Stimulated activated CD4-positive, alpha-beta T cell treated with anti-CD3 and anti-CD28 coated beads, Interleukin-4, amount 100 ng/mL, for 1 hour (primary cell): Measurements from ENCODE around the gene CASKIN2.

Experiments
- DNase-seq: peaks from one replicate; pipeline ENCODE4 v3.0.0-alpha.2; 2020

Gene CASKIN2

GRCh38 chr17:75518201-75518600, 2.9 kb upstream of the CASKIN2 start:
- no peak for DNase-seq

GRCh38 chr17:75517297-75517865, 2.0 kb upstream of the CASKIN2 start:
- DNase-seq: peak; percentile 35

DNA sequence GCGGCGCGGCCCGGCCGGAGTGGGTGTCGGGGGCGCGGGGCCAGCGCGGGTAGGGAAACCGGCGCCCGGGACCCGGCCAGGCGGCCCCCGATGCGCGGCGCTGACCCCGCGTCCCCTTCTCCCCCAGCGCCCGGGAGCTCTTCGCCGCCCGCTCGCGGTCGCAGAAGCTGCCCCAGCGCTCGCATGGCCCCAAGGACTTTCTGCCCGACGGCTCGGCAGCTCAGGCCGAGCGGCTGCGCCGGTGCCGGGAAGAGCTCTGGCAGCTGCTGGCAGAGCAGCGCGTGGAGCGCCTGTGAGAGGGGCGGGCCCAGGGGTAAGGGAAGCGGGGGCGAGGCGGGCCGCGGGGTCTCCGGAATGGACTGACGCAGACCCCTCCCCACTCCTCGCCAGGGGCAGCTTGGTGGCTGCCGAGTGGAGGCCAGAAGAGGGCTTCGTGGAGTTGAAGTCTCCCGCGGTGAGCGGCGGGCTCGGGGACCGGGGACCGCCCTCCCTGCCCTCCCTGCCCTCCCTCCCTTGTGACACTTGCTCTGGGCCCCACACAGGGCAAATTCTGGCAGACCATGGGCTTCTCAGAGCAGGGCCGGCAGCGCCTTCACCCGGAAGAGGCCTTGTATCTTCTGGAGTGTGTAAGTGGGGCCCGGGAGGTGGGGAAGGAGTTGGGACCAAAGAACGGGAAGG, 1.4 kb upstream of the CASKIN2 start:
- peak; percentile 45 for DNase-seq

DNA sequence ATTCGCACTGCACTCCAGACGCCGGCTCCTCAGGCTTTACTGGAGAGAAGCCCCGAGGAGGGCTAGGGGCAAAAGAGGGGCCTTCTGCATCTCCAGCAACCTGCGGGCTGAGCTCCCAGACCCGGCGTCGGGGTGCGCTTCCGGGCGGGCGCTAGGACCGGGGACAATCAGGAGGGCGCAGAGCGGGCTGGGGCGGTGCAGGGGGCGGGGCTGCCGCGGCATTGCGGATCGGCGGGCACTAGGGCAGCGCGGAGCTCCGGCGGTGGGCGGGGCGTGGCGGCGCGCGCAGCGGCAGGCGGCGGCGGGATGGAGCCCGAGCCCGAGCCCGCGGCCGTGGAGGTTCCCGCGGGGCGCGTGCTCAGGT, 900 bp upstream of the CASKIN2 start, which contains the start of gene TSEN54:
TSEN54 (plus strand) TSS at position 274 of the 364 bp plus-strand sequence; CDS start at position 307, 33 bp downstream.
- peak; percentile 98 for DNase-seq

GRCh38 chr17:75514919-75515495, 330 bp downstream of the CASKIN2 start:
- no peak for DNase-seq

DNA sequence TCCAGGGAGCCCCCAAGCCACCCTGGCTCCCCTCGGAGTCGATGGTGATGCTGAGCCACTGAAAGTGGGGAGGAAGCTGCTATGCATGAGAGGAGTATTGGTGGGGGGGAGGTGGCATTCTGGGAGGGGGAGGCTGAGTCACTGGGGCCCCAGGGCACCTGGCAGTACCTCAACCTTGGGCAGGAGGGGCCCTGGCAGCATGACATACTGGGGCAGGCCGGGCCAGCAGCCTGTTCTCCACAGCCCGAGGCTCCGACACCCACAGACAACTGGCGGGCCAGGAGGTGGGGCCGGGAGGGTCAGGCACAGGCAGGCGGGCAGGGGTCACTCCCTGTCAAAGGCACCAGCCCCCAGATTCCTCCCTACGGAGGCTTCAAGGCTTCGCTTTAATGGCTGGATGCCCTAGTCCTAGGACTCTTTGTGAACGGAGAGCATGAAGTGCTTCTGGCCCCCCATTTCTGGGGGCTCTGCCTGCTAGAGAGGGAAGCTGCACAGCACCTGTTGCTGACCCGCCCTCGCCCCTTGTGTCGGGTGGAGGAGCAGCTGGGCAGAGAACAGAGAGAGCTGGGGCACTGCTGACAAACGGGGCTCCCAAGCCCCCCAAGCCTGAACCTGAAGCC, 928 bp downstream of the CASKIN2 start:
- DNase-seq: peak; percentile 16

- DNase-seq: no peak
Measured at GRCh38 chr17:75513641-75514000, 1.7 kb downstream of the CASKIN2 start.

DNA sequence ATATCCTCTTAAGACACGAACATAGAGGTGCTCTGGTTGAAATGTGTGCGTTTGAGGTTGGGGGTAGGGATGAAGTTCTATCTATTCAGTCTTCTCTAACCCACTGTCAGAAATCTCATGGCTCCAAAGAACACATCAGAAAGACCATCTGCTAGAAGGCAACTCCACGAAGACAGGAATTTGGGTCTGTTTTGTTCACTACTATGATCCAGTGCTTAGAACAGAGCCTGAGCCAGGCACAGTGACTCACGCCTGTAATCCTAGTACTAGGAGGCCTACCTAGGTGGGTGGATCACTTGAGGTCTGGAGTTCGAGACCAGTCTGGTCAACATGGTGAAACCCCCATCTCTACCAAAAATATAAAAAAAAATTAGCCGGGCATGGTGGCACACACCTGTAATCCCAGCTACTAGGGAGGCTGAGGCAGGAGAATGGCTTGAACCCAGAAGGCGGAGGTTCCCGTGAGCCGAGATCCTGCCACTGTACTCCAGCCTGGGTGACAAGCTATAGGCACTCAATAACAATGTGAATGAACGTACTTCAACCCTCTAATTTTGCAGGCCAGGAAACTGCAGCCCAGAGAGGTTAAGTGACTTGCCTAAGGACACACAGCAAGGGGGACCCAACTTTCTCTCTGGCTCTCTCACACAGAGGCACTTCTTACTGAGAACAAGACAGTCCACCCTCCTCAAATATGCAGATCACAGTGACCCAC, 2.3 kb downstream of the CASKIN2 start:
- DNase-seq: no peak

GRCh38 chr17:75511610-75512575, 3.4 kb downstream of the CASKIN2 start:
- no peak for DNase-seq

DNA sequence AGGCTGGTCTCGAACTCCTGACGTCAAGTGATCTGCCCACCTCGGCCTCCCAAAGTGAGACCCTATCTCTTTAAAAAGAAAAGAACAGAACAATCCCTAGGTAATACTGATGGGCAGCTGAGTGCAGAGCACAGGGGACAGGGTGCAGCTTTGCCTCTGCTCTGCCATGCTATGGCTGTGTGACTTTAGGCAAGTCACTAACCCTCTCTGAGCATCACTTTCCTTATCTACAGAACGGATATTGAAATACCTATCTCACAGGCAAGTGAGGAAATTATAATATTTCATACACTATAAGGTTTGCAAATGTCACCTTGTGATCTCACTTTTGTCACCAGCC, 4.1 kb downstream of the CASKIN2 start:
- DNase-seq: no peak

DNA sequence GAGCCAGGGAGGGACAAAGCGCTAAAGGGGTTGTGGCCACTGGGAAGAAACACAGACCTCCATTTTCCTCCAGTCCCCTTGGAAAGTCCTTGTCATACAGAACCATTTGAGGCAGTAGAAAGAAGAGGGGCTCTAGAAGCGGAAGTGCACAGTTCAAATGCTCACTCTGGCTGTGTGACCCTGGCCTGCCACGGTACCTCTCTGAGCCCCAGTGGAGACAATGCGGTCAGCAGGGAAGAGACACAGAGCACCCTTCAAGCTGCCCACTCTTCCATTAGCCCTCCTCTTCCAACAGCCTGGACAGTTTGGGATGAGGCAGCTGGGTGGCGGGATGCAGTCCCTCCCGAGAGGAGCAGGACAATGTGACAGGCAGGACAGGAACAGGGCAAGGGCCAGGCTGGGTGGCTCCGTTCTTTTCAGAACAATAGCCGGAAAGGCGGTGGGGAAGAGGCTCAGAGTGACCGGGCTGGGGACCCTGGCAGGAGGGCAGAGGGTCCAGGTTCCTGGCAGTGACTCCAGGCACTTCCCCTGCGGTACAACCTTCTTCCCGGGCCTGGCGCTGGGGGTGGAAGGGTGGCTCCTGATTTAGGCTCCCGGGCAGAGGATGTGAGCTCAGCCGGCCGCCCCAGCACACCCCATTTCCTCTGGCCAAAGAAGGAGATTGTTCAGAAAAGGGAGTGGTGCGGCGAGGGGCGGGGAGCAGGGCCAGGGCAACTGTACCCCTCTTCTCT, 5.6 kb downstream of the CASKIN2 start:
- DNase-seq: no peak

DNA sequence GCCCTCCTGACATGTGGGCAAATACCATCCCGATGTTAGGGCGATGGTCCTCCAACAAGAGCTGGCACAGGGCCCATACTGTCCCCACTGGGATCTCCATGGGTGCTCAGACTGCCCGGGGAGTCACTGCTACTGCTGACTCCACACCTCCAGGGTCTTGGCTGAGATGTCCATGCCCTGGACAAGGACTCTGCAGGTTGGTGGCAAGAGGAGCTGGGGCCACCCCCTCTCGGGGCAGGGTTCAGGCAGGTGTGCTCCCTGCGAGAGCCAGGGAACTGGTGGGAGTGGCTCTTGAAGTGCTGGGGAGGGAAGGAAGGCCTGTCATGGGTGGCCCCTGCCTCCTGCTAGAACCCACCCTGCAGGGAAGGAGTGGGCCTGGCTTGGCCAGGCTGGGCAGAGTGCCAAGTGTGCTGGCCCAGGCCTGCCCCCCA, 6.4 kb downstream of the CASKIN2 start:
- DNase-seq: no peak

DNA sequence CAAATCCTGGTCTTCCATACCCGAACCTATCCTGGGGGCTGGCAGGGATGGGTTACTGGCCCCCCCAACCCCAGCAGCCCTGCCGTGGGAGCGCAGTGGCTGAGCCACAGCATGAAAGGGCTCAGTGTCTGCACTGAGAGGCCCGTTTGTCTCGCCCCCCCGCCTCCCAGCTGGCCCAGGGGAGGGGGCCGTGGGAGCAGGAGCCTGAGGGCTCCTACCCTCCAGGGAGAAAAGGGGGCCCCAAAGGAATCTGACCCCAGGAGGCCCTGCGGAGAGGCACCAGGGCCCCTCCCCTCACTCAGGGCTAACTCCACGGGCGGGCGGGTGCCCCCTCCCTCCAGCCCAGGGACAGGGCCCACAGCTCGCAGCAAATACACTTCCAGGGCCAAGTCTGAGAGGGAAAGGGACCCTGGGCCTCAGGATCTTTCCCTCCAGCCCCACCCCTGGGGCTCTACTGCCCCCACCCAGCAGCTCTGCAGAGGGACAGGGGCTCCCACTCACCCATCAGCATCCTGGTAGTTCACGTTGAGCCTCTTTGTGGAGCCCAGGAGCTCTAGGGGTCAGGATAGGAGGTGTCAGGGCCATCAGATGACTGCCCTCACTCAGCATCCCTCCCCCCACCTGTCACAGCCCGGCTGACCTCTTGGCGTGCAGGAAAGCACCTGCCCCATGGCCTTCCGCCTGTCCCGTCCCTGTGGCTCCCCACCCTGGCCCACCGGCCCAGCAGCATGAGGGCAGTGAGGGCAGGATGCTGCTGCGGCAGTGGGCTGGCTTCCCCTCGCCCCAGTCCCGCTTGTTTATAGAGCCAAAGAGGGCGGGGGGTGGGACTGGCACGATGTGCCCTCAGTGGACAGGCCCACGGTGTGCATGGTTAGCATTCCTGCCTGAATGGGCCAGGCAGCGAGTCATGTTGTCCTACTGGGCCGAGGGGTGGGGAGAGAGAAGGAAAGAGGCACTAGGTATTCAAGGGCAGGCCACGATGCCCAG, 7.3 kb downstream of the CASKIN2 start:
- no peak for DNase-seq

DNA sequence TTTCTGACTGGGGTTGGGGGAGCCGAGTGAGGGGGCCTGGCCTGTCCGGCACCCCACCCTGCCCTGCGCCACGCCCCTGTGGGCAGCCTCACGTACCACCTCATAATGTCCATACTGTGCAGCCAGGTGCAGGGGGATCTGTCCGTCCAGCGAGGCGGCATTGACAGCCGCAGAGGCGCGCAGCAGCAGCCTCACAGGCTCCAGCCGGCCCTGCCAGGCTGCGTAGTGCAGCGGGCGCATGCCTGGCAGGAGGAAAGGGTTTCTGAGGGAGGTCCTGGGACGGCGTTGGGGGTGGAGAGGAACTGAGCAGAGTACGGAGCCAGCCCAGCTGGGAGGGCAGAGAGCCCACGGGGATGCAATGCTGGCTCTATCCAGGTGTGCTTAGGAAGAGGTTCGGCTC, 8.4 kb downstream of the CASKIN2 start:
- DNase-seq: no peak

DNA sequence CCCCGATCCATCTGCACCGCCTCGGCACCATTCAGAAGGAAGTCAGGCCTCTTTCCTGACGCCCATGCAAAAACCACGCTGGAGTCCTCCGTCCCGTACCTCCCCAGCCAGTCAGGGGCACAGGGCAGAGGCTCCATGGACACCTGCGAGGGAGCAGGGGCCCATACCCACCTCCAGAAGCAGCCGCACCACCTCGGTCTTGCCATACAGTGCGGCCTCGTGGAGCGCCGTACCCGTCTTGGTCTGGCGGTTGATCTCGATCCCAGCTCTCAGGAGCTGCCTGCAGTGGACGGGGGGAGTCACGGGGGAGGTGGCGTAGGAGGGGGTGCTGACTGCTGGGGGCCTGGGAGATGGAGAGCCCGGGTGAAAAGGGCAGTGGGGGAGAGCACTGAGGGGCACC, 9.2 kb downstream of the CASKIN2 start:
- DNase-seq: no peak

DNA sequence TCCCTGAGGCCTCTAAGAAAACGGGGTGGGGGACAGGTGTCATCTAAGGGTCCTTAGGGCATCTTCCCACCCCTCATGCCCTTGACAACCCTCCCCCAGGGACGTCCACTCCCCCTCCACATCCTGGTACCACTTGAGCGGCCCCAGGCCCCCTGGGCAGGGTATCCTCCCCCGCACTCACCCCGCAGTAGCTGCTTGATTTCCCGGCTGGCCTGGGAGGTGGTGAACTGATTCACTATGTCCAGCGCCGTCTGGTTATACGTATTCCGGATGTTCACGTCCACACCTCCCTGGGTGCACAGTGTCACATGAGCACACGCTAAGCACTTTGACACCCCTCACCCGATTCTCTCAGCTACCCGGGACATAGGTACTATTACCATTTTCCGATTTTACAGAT, 9.7 kb downstream of the CASKIN2 start:
- no peak for DNase-seq

DNA sequence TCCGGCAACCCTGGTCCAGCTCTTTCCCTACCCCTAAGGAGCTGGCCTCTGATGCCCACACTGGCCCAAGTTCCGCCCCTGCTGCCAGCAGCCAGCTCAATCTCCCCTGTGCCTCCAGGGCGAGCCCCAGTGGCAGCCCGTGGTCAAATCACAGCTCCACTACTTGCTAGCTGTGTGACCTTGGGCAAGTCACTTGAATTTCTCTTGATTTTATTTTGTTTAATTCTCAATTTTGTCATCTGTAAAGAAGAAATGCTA, 10.3 kb downstream of the CASKIN2 start:
- DNase-seq: no peak

DNA sequence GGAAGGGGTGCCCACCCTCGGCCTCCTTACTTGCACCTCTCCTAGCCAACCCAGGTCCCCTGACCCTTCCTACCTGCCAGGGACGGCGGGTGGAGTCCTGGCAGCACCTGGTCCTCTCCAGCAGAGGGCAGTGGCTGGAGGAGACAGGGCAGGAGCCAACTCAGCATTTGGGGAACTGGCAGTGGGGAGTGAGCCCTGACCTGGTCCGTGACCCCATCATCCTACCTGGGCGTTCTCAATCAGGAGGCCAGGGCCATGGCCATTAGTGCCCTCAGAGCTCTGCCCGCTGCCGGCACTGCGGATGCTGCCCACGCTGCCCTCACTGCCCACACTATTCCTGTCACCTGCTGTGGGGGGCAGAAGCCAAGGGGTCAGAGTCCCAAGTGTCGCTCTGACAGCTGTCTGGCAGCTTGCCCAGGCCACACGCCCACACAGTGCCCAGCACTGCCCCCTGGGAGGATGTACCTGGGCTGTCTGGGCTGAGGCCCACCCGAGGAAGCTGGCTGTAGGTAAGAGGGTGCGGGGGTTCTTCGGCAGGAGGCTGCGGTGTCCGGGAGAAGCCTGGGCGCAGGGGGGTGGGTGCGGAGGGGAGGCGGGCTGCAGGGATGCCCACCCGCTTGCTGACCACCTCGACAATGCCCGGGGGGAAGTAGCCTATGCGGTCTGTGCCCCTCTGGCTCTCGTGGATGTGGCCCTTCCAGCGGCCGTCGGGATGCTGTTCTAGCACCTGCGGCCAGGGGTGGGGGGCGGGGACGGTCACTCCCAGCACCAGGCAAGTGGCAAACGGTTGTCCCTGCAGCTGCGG, 10.8 kb downstream of the CASKIN2 start:
- DNase-seq: peak; percentile 22

DNA sequence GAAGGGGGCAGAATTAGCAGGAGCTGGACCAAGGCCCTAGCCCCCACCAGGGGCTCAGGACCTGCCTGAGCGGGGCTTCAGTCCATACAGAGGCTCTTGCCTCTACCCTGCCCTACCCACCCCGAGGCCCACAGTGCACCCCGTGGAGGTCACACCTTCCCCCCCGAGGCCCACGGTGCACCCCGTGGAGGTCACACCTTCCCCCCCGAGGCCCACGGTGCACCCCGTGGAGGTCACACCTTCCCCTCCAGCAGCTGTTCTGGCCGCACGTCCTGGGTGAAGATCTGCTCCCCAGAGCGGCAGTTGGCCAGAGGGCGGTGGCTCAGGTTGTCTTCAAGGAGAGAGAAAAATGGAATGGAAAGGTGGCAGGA, 11.4 kb downstream of the CASKIN2 start:
- no peak for DNase-seq
